ENCODE results near the gene NEDD1.

The NEDD1 gene

DNA sequence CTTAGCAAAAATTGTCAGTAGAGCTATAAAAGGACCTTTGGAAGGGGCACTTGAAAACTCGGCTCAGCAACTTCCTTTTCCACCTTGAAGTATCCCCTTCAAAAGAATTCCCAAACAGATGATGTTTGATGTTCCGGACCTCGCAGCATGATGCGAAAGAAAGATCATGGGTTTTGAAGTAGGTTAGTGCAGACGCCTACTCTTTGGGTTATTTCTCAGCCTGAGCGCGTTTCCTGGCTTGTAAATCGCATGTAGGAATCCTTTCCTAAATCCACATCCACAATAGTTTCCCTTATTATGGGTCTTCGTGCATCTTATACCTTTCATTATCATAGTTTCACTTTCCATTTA, 584 bp upstream of the NEDD1 start:
- no peak for DNase-seq

DNA sequence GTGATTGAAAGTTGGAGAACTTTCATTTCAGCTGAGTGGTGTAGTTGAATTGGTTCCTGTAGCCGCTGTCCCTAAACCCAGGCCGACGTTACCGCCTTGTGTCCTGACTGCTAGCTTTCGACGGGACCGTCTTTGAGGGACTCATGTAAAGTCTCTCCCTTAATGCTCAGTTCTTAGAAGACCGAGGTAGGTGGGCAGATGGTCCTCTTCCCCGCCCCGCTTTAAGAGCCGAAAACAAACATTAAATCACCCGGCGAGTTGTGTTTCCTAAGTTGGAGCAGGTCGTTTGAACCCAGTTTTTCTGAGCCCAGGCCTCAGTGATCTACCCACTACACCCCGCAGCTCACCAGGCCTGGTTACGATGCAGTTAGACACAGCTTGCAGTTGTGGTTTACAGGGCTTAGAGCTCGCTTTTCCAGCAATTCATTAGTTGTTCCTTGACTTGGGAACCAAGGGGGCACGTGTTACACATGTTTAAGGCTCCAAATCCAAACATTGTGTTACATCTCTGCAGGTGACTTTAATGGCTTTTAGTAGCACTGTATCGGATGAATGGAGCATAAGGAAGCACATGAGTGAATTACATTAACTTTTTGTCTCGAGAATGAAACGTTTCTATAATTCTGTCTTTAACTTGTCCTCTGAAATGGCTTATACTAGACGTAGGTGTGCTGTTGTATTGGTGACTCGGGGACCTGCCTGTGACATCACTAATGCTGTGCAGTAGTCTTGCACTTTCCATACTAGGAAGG, 790 bp downstream of the NEDD1 start:
- DNase-seq, result no peak

DNA sequence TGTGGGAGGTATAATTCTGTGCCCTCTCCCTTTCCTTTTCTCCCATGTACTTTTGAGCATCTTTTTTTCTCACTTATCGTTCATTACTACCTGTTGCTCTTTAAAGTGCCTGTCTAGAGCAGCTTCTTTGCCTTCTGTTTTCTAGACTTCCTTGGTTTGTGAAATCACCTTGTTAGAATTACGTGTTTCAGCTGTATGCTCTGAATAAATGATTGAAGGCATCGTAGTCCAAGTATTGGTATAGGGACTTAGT, 1.3 kb downstream of the NEDD1 start:
- DNase-seq, result no peak

DNA sequence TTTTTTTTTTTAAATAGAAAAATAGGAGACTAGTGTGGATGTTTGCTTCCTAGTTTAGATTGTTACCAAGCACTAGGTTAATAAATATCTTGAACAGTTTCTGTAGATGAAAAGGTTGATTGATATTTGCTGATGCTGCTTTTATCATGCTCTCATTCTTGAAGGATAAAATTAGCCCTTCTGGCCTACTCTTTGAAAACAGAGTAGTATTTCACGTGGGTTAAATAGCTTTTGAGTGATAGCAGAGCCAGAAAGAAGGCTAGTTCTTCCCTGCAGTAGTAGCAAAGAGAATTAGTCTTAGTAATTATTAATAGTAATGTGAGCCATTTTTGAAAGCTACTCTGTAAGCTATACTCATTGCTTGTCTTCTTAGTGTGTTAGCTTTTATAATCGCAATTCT, 5.2 kb downstream of the NEDD1 start:
- no peak for DNase-seq

DNA sequence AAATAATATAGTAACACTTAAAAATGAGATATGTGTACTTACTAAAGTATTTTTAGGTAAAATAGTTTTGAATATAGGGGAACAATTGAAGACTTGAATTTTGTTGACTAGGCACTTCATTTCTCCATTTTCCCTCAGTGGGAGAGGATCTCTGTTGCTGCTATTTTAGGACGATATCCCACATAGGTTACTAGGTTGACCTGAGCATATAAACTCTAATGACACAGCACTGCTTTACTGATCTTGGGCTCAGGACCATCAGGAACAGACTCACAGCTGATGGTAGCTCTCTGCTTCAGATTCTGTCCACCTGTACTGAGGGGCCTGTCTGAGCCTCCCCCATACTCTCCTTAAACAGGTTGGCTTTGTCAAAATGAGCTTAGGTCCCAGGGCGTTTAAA, 5.9 kb downstream of the NEDD1 start:
- no peak for DNase-seq

DNA sequence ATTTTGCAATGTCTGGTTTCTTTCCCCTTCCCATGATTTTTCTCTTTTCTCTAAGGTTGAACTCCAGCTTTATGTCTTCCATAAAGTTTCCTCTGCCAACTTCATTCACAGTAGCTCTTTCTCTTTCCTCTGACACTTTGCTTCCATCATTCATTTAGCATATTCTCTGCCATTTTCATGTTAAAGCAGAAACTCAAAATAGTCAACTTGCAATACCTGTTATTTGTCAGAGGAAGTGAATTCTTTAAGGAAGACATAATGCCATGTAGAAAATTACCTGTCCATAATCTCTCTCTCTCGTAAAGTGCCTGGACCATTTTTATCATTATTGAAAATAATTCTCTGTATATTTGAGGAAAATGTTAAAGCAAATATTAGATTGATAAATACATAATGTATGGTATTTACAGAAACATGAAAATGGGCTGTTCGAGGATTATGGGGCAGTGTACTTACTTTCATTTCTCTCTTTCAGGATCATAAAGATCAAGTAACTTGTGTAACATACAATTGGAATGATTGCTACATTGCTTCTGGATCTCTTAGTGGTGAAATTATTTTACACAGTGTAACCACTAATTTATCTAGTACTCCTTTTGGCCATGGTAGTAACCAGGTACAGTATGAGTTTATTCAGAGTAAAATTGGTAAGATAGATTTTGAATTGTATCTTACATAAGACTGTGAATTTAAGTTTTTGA, 12.6 kb downstream of the NEDD1 start:
- DNase-seq, result no peak

DNA sequence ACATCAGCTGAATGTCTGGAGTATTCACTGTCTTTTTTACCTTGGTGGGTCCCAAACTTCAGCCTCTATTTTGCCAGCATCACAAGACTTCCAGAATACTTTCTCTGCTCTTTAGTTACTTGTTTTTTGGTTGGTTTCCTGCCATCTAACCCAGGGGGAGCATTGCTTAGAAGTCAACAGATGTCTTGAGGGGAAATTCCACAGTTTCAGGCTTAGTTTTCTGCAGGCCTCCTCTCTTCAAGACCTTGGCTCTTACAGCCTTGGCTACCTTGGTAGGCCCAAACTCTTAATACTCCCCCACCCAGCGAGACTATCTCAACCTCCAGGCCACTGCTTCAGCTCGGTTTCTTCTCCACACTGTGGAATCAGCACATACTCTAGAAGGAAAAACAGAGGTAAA, 41.7 kb downstream of the NEDD1 start:
- DNase-seq, result no peak

DNA sequence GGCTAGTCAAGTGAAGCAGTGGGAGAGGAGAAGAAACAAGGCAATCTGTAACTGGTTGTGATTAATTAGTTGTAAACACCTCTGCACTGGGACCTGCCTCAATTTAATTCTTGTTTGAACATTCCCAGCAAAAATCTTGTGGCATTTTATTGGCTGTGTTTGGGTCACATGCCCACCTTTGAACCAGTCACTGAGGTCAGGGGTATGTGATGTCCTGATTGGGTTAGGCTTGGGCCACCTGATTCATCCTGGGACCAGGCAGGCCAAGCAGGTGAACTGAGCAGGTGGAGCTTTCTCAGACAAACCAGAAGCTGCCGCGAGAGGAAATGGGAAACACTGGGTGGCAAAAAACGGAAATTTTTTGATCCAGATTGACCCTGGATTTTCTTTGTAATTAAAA, 72.5 kb downstream of the NEDD1 start:
- no peak for DNase-seq

DNA sequence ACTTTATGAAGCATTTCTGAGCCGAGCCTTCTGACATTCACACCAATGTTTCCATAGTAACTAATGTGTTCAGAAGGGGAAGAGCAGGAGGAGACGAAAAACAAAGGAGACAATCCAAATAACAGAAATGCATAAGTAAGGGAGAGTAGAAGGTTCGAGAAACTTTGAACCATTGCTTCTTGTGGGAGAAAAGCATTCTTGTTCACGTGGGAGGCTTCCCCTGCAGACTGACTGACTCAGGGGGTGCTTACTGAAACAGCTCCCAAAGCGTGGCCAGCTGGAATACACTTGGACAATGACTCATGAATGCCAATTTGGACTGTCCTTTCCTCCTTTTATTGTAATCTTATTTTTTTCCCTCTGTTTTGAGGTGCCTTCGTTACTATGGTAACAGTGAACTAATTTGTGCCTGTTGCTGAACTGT, 73.9 kb downstream of the NEDD1 start:
- no peak for DNase-seq

DNA sequence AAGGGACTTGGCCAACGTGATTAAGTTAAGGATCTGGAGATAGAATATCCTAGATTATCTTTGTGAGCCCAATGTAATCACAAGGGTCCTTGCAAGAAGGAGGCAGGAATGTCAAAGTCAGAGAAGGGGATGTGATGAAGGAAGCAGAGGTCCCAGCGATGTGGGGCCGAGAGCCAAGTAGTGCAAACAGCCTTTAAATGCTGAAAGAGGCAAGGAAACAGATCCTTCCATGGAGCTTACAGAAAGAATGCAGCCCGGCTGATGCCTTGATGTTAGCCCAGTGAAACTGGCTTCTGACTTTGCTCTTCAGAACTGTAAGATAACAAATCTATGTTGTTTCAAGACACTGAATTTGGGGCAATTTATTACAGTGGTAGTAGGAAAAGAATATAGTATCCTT, 74.9 kb downstream of the NEDD1 start:
- no peak for DNase-seq

DNA sequence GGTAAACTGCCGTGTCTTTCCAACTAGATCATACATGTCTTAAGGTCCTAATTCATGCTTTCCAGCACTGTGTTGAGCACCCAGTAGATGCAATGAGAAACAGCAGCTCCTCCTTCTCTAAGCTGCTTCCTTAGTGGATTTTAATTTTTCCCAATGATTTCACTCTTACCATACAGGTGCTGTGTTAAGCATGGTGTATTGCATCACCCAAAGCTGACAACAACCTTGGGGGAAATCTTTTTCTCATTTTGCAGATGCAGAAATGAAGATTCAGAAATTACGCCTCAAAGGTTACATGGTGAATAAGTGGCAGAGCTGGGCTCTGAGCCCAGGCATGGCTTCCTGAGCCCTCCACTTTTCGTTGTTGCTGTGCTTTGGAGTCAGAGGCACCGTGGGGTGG, 75.6 kb downstream of the NEDD1 start:
- DNase-seq, result no peak

DNA sequence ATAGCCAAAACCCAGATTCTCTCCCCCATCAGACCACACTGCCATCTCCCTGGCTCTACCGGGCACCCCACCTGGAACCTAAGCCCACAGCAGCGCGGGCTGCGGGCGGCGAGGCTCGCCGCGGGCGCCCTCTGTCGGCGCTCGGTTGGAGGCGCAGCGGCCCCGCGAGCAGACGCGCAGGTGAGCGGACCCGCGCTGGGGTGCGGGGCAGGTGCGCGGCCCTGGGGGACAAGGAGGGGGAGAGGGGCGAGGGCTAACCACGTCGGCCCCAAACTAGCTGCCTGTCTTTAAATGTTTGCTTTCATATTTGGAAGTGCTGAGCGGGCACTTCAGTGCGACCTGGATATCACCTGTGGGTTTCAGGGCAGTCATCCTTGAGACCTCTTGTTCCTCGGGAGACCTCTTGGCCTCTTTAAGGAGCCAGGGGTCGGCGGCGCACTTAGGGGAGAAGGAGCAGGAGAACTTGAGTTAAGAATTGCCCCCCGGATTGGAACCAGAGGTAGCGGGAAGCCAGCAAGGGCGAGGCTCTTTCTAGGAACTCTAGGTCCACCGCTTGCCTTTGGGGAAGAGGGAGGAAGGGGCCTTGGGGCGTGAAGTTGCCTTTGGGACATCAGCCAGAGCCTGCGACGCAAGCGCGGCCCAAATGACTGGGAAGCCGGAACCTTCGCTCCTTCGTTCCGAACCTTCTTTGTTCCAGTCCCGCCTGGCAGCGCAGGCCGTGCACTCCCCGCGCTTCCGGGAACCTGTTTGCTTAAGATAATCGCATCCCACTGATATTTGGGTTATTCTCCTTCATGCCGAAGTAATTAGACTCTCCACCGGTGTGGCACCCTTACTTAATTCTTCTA, 78.7 kb downstream of the NEDD1 start:
- peak; percentile 15 for DNase-seq

DNA sequence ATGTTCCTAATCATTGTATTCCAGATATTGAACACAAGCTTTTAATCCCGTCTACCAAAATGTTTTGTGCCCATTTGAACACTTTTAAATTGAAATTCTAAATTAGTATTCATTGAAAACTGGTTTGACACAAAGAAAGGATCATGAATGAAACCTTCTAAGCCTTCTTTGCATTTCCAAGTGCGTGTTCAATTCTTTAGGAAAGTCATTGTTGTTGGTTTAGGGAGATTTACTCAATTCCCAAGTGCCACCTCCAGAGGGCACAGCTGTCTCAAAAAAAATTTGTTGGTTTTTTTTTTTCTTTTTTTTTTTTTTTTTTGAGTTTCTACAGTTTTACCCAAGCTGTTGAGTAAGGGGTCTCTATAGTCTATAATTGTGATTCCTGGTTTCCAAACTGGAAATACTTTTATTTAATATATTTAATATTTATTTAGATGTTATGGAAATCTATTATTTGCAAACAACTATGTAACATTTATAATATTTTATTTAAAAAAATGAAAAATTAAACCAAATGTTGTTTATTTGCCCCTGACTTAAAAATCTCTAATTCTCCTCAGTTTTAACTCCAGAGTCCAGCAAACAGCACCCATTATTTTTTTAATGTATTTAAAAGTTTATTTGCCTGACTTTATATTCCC, 79.9 kb downstream of the NEDD1 start:
- peak; percentile 52 for DNase-seq

DNA sequence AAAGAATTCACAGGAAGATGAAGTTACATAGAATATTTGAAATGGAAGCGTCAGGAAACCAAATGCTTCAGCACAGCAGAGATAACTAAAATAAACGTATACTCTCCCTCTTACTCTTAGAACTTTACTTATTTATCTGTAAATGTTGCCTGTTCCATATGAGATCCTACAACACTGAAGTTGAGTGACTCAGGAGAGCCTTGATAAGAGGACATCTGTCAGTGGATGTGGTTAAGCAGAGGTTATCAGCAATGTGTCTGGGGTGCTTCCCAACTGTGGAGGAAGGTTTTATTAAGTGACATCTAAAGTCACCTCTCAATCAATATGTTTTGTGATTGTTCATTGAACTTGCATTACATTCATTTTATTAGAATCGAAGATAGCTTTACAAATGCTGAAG, 81.9 kb downstream of the NEDD1 start:
- no peak for DNase-seq

DNA sequence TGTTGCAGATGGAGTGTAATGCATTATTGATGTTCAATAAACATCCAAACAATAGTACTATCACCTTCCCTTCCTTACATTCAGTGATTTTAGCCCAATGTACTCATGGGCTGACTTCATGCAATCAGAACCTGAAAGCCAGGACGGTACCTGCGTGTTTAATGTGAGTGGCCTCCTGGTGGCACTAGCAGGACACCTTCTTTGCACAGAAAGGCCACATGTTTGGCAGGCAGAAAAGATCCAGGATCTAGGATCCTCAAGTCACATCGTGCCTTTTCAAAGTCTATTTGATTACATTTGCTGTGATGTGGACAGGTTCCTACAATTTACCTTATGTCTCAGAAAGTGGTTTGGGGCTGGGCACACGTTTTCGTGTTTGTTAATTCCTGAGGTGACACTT, 82.9 kb downstream of the NEDD1 start:
- DNase-seq, result peak; percentile 19

DNA sequence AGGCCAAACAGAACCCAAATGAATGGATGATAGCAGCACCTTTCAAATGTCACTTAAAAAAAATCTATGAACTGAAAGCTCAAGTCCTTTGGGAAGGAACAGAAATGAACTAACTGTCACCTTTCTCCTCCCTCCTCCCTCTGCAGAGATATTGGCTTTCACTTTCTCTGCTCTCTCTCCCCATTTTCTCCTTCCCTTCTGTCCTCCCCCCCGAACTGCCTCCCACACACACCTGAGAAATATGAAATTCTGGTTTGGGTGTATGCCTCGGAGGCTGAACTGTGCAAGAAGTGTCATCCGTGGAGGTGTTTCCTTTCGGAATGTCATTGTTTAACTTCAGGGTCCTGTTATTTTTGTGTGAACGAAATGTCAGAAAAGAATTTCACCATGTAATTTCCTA, 87.8 kb downstream of the NEDD1 start:
- DNase-seq, result no peak

DNA sequence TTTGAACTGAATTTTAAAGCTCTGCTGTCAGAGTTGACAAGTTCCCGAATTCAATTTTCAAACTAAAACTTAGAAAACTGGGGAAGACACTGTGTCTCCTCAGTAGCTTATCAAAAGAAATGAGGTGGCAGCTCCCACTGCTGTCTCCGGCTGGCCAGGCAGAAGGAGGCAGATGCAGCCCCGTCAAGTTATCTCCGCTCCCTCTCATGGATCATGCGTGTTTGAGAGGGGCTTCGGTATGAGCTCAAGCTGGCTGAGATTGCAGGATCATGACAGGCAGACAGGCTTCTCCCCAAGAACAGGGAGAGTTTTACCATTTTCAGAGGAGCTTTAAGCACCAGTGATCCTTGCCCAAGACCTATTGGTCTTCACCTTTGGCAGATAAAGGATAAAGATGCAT, 88.8 kb downstream of the NEDD1 start:
- DNase-seq, result no peak

DNA sequence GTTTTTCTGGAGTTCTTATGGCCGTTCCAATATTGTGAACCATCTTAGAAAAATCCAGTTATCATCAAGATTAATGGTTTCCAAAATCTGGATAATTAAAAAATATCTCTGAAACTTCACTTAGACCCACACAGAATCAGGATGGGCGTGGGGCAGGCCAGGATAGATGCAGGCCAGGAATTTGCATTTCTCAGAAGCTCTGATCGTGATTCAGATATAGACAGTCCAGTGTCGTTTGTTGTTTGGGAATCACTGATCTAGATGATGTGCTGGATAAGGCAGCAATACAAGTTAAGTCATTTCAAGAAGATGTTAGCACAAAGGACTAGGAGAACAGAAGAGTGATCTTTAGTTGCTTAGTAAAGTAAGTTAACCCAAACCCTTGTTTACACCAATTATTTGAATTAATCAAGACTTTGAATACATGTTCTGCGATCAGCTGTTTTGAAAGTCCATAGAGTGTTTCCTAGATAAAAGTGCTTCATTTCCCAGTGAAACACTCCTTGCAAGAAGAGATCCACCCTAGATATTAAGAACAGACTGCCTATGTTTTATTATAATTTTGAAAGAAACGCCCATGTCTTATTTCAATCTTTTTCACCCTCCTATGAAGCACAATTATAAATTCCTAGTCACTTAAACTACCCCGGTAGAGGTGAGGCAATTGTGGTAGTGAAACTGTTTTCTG, 90.9 kb downstream of the NEDD1 start:
- DNase-seq, result no peak

DNA sequence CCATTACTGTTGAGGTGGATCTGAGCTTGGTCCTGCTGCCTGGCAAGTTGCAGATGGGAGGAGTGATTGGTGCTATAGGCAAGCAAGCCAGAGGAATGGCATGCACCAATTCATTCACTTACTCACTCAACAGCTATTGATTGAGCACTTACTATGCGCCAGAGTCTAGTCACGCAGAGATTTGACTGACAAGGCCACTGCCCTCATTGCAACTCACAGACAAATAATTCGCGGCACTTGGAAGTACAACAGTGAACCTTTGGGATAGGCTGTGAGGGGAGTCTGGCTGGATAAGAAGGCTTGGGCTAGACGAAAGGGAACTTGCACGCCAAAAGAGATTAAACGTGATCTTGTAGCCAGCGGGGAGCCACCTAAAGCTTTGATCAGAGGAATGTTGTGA, 96.2 kb downstream of the NEDD1 start:
- no peak for DNase-seq

All from NCI-H2171 (cell line).